Measurements from ENCODE around the gene BLOC1S4. TPM values are rescaled to one million over a fixed set of nuclear protein-coding genes. Genes with fewer than 3 reads are reported as not detected.

Gene BLOC1S4
- polyA plus RNA-seq, 1 of the 3 experiments (the other 2 are of a cell fraction): 22.1 TPM

GRCh38 chr4:6722891-6723290, 6.9 kb downstream of the BLOC1S4 start:
- WGBS (ENCODE audit: low lambda C conversion rate): 83% methylated on average over 4 of the region's 12 CpGs
- peaks cover 3% of the 10 kb centered on the region; the same call in 1 of the 2 replicates for H4K20me1 ChIP-seq (ENCODE audit: insufficient read depth)
- DNase-seq: no peak
- no peaks in the 10 kb centered on the region for H3K9me3 ChIP-seq
- H2AFZ ChIP-seq (ENCODE audit: low read depth): no peak overlapping the region
- H3K27me3 ChIP-seq (ENCODE audit: insufficient read depth): no peaks in the 10 kb centered on the region
- TF ChIP-seq POLR2AphosphoS5 (IDR thresholded peaks at IDR 0.05; ENCODE audit: low read depth, low read length) (no peak), FOSL2 (IDR thresholded peaks at IDR 0.05; ENCODE audit: borderline replicate concordance, low read depth) (no peak), CHD2 (IDR thresholded peaks at IDR 0.05; ENCODE audit: low read length, partially characterized antibody) (no peak)
- CTCF ChIA-PET: interaction anchor here (10.2 kb wide), 1 partner anchor 152 kb away, joined by 204 read pairs; no protein-coding TSS in a partner anchor
- H3K36me3 ChIP-seq (replicated peaks in 1 of 2; ENCODE audit: control insufficient read depth in 1 of 2, insufficient read depth in 2 of 2, low read length in 1 of 2): no peaks in the 10 kb centered on the region
- no peak overlapping the region for H3K9ac ChIP-seq
- H3K79me2 ChIP-seq (ENCODE audit: insufficient read depth): peaks cover 9% of the 10 kb centered on the region
- POLR2A ChIA-PET: no interaction called here
- H3F3A ChIP-seq (replicated peaks; ENCODE audit: insufficient read depth): peaks cover 14% of the 10 kb centered on the region
- H3K27ac ChIP-seq (ENCODE audit: low read depth in 2 of 2, low read length in 1 of 2): no peak overlapping the region
- H3K4me2 ChIP-seq: no peak overlapping the region
- H3K4me3 ChIP-seq (ENCODE audit: low read depth in 2 of 2, low read length in 1 of 2): no peak overlapping the region
- H3K9me2 ChIP-seq: no peaks in the 10 kb centered on the region
- H3K4me1 ChIP-seq (ENCODE audit: control insufficient read depth in 1 of 2, insufficient read depth in 2 of 2, low read depth in 1 of 2, low read length in 1 of 2): peaks cover 0 to 6% of the 10 kb centered on the region in 2 experiments; a peak in 1 of 4 replicates

GRCh38 chr4:6723851-6724250, 7.9 kb downstream of the BLOC1S4 start:
- Histone ChIP-seq H3K36me3 (replicated peaks in 1 of 2; ENCODE audit: control insufficient read depth in 1 of 2, insufficient read depth in 2 of 2, low read length in 1 of 2) (no peaks in the 10 kb centered on the region), H3K9me2 (no peaks in the 10 kb centered on the region), H3K9me3 (no peaks in the 10 kb centered on the region), H3K79me2 (ENCODE audit: insufficient read depth) (no peaks in the 10 kb centered on the region), H3K27me3 (ENCODE audit: insufficient read depth) (no peaks in the 10 kb centered on the region), H3K4me2 (no peak overlapping the region), H3K9ac (no peak overlapping the region), H3K4me3 (ENCODE audit: low read depth in 2 of 2, low read length in 1 of 2) (no peak overlapping the region), H2AFZ (ENCODE audit: low read depth) (no peak overlapping the region), H3K27ac (ENCODE audit: low read depth in 2 of 2, low read length in 1 of 2) (no peak overlapping the region), H4K20me1 (ENCODE audit: insufficient read depth) (no peaks in the 10 kb centered on the region), H3K4me1 (ENCODE audit: control insufficient read depth in 1 of 2, insufficient read depth in 2 of 2, low read depth in 1 of 2, low read length in 1 of 2) (peaks cover 0 to 6% of the 10 kb centered on the region in 2 experiments; a peak in 1 of 4 replicates), H3F3A (replicated peaks; ENCODE audit: insufficient read depth) (peaks cover 14% of the 10 kb centered on the region)
- CTCF ChIA-PET: interaction anchor here (10.2 kb wide), 1 partner anchor 151 kb away, joined by 204 read pairs; no protein-coding TSS in a partner anchor
- TF ChIP-seq RXRA (IDR thresholded peaks at IDR 0.05; ENCODE audit: borderline replicate concordance, low read depth) (no peak), ELF1 (IDR thresholded peaks at IDR 0.05) (no peak), GATA2 (CRISPR knock-in tag; IDR thresholded peaks at IDR 0.05) (no peak), EP300 (IDR thresholded peaks at IDR 0.05; ENCODE audit: borderline replicate concordance in 1 of 2, low read depth in 1 of 2, low read length in 1 of 2) (no peak), EZH2phosphoT487 (IDR thresholded peaks at IDR 0.05; ENCODE audit: borderline replicate concordance, low read depth) (no peak), RFX5 (IDR thresholded peaks at IDR 0.05; ENCODE audit: low read length) (no peak), RCOR1 (IDR thresholded peaks at IDR 0.05; ENCODE audit: low read length) (no peak)
- no peak for DNase-seq
- WGBS (ENCODE audit: low lambda C conversion rate): 60% methylated on average over 1 of the region's 8 CpGs
- POLR2A ChIA-PET: no interaction called here

- no peak overlapping the region for H3K4me3 ChIP-seq (ENCODE audit: low read depth in 2 of 2, low read length in 1 of 2)
- no peak overlapping the region for H3K9ac ChIP-seq
- H3K4me1 ChIP-seq (ENCODE audit: control insufficient read depth in 1 of 2, insufficient read depth in 2 of 2, low read depth in 1 of 2, low read length in 1 of 2): peaks cover 0 to 6% of the 10 kb centered on the region in 2 experiments; a peak in 1 of 4 replicates
- ChIA-PET CTCF (interaction anchor here (10.2 kb wide), 1 partner anchor 151 kb away, joined by 204 read pairs; no protein-coding TSS in a partner anchor), POLR2A (no interaction called here)
- no peaks in the 10 kb centered on the region for H4K20me1 ChIP-seq (ENCODE audit: insufficient read depth)
- no peak overlapping the region for H2AFZ ChIP-seq (ENCODE audit: low read depth)
- TF ChIP-seq ZBTB33 (IDR thresholded peaks at IDR 0.05; ENCODE audit: borderline replicate concordance, low read depth) (no peak), RFX5 (IDR thresholded peaks at IDR 0.05; ENCODE audit: low read length) (no peak), YY1 (IDR thresholded peaks at IDR 0.05; ENCODE audit: low read depth) (no peak), USF1 (IDR thresholded peaks at IDR 0.05; ENCODE audit: borderline replicate concordance, low read depth) (no peak), MAX (IDR thresholded peaks at IDR 0.05; ENCODE audit: low read depth) (no peak)
- H3K27ac ChIP-seq (ENCODE audit: low read depth in 2 of 2, low read length in 1 of 2): no peak overlapping the region
- no peaks in the 10 kb centered on the region for H3K9me3 ChIP-seq
- no peaks in the 10 kb centered on the region for H3K27me3 ChIP-seq (ENCODE audit: insufficient read depth)
- H3K79me2 ChIP-seq (ENCODE audit: insufficient read depth): no peaks in the 10 kb centered on the region
- 73% methylated on average over 19 of the region's 21 CpGs for WGBS (ENCODE audit: low lambda C conversion rate)
- DNase-seq: no peak
- no peak overlapping the region for H3K4me2 ChIP-seq
- H3F3A ChIP-seq (replicated peaks; ENCODE audit: insufficient read depth): peaks cover 7% of the 10 kb centered on the region
- H3K9me2 ChIP-seq: no peaks in the 10 kb centered on the region
- H3K36me3 ChIP-seq (replicated peaks in 1 of 2; ENCODE audit: control insufficient read depth in 1 of 2, insufficient read depth in 2 of 2, low read length in 1 of 2): no peaks in the 10 kb centered on the region
Observed at GRCh38 chr4:6724421-6725111, 8.6 kb downstream of the BLOC1S4 start.
